HEK293 (cell line): ENCODE measurements around the gene VPS18.

Source experiments
- CTCF ChIA-PET: fragments of 350-600 bp; formaldehyde crosslinking; extraction: SDS; loops from one replicate; lab custom pipeline; 2021; ENCODE audit warnings: antibody characterized with exemption; lab: Yijun Ruan, JAX
- POLR2A ChIA-PET: fragments of 300-600 bp; formaldehyde crosslinking; extraction: SDS; loops from one replicate; lab custom pipeline; 2020; ENCODE audit warnings: antibody characterized with exemption, inconsistent platforms; lab: Yijun Ruan, JAX
- H3K27ac ChIP-seq: fragments of 200-500 bp; sonication (Bioruptor generic); 2 replicates; pipeline ENCODE4 v1.5.1; 2014; ENCODE audit warnings: low read depth, low read length, control low read depth, inconsistent platforms; ENCODE audit errors: extremely low read depth
- H3K36me3 ChIP-seq, 2 experiments: fragments of 200-500 bp in 1 of 2; sonication (Bioruptor generic) in 1 of 2; 1 replicate in 1 of 2; 2 replicates in 1 of 2; pipeline ENCODE4 v1.5.1; 2014 to 2017; ENCODE audit warnings: inconsistent platforms in 2 of 2, low read length in 2 of 2; ENCODE audit not compliant: control insufficient read depth in 2 of 2, insufficient read depth in 1 of 2
- H3K4me1 ChIP-seq: fragments of 200-500 bp; sonication (Bioruptor generic); 2 replicates; pipeline ENCODE4 v1.5.1; 2014; ENCODE audit warnings: mild to moderate bottlenecking, low read length, inconsistent platforms; ENCODE audit not compliant: control insufficient read depth, insufficient read depth
- H3K4me3 ChIP-seq: 2 replicates; pipeline ENCODE4 v1.5.1; 2011; ENCODE audit warnings: low read depth, mild to moderate bottlenecking, control low read depth, low read length, moderate library complexity
- H3K9me3 ChIP-seq: fragments of 200-500 bp; sonication (Bioruptor generic); 2 replicates; pipeline ENCODE4 v1.5.1; 2014; ENCODE audit warnings: low read depth, low read length, inconsistent platforms; ENCODE audit not compliant: control insufficient read depth, insufficient read depth
- BCL11B ChIP-seq: fragments of 450-650 bp; formaldehyde crosslinking; IDR thresholded peaks from 2 replicates; pipeline ENCODE4 v1.5.1; 2016; ENCODE audit warnings: low read depth, missing biosample characterization, missing genetic modification characterization
- FEZF1 ChIP-seq: fragments of 450-650 bp; formaldehyde crosslinking; IDR thresholded peaks from 2 replicates; pipeline ENCODE4 v1.5.1; 2016; ENCODE audit warnings: missing biosample characterization, missing genetic modification characterization
- GLIS1 ChIP-seq: fragments of 450-650 bp; formaldehyde crosslinking; IDR thresholded peaks from 2 replicates; pipeline ENCODE4 v1.5.1; 2016; ENCODE audit warnings: missing biosample characterization, missing genetic modification characterization
- HOXD13 ChIP-seq: sonication (generic); formaldehyde crosslinking; IDR thresholded peaks from 2 replicates; pipeline ENCODE4 v1.8.0; 2022; ENCODE audit warnings: missing genetic modification reagents, borderline replicate concordance
- KLF10 ChIP-seq: fragments of 450-650 bp; IDR thresholded peaks from 2 replicates; pipeline ENCODE4 v1.5.1; 2018; ENCODE audit warnings: missing biosample characterization, mild to moderate bottlenecking, missing genetic modification characterization
- KLF9 ChIP-seq: fragments of 450-650 bp; formaldehyde crosslinking; IDR thresholded peaks from 2 replicates; pipeline ENCODE4 v1.5.1; 2016; ENCODE audit warnings: missing biosample characterization, missing genetic modification characterization, low read depth
- PRDM2 ChIP-seq: fragments of 450-650 bp; formaldehyde crosslinking; IDR thresholded peaks from 2 replicates; pipeline ENCODE4 v1.5.1; 2016; ENCODE audit warnings: missing biosample characterization, missing genetic modification characterization, borderline replicate concordance
- SCRT2 ChIP-seq: fragments of 450-650 bp; formaldehyde crosslinking; IDR thresholded peaks from 2 replicates; pipeline ENCODE4 v1.5.1; 2016; ENCODE audit warnings: missing biosample characterization, missing genetic modification characterization
- ZBTB17 ChIP-seq: fragments of 450-650 bp; formaldehyde crosslinking; IDR thresholded peaks from 2 replicates; pipeline ENCODE4 v1.5.1; 2016; ENCODE audit warnings: missing biosample characterization, missing genetic modification characterization
- ZBTB20 ChIP-seq: fragments of 450-650 bp; formaldehyde crosslinking; IDR thresholded peaks from 2 replicates; pipeline ENCODE4 v1.5.1; 2016; ENCODE audit warnings: missing biosample characterization, missing genetic modification characterization
- ZBTB21 ChIP-seq: fragments of 450-650 bp; formaldehyde crosslinking; IDR thresholded peaks from 2 replicates; pipeline ENCODE4 v1.5.1; 2017; ENCODE audit warnings: missing biosample characterization, missing genetic modification characterization
- ZBTB26 ChIP-seq: fragments of 450-650 bp; formaldehyde crosslinking; optimal IDR thresholded peaks from 2 replicates; pipeline ENCODE3; 2016; ENCODE audit warnings: missing biosample characterization, mild to moderate bottlenecking, missing genetic modification characterization
- ZFP69B ChIP-seq: fragments of 450-650 bp; formaldehyde crosslinking; IDR thresholded peaks from 2 replicates; pipeline ENCODE4 v1.5.1; 2016; ENCODE audit warnings: missing biosample characterization, missing genetic modification characterization
- ZIC2 ChIP-seq: fragments of 450-650 bp; formaldehyde crosslinking; IDR thresholded peaks from 2 replicates; pipeline ENCODE4 v1.5.1; 2016; ENCODE audit warnings: missing biosample characterization, missing genetic modification characterization
- ZNF121 ChIP-seq: fragments of 450-650 bp; formaldehyde crosslinking; IDR thresholded peaks from 2 replicates; pipeline ENCODE4 v1.5.1; 2016; ENCODE audit warnings: missing biosample characterization, missing genetic modification characterization
- ZNF157 ChIP-seq: fragments of 450-650 bp; formaldehyde crosslinking; IDR thresholded peaks from 2 replicates; pipeline ENCODE4 v1.5.1; 2016; ENCODE audit warnings: missing biosample characterization, missing genetic modification characterization
- ZNF169 ChIP-seq: fragments of 450-650 bp; formaldehyde crosslinking; IDR thresholded peaks from 2 replicates; pipeline ENCODE4 v1.5.1; 2016; ENCODE audit warnings: missing biosample characterization, missing genetic modification characterization
- ZNF19 ChIP-seq: fragments of 450-650 bp; formaldehyde crosslinking; IDR thresholded peaks from 2 replicates; pipeline ENCODE4; 2016; ENCODE audit warnings: missing biosample characterization, missing genetic modification characterization, low read depth
- ZNF366 ChIP-seq: fragments of 450-650 bp; formaldehyde crosslinking; conservative IDR thresholded peaks from 2 replicates; pipeline ENCODE4 v1.5.1; 2016; ENCODE audit warnings: missing biosample characterization, missing genetic modification characterization
- ZNF398 ChIP-seq: fragments of 450-650 bp; formaldehyde crosslinking; IDR thresholded peaks from 2 replicates; pipeline ENCODE4 v1.5.1; 2017; ENCODE audit warnings: missing biosample characterization, missing genetic modification characterization
- ZNF560 ChIP-seq: fragments of 450-650 bp; formaldehyde crosslinking; IDR thresholded peaks from 2 replicates; pipeline ENCODE4 v1.5.1; 2017; ENCODE audit warnings: missing biosample characterization, missing genetic modification characterization, borderline replicate concordance
- ZNF600 ChIP-seq: fragments of 450-650 bp; formaldehyde crosslinking; IDR thresholded peaks from 2 replicates; pipeline ENCODE4 v1.5.1; 2016; ENCODE audit warnings: missing biosample characterization, missing genetic modification characterization
- ZNF610 ChIP-seq: fragments of 450-650 bp; formaldehyde crosslinking; IDR thresholded peaks from 2 replicates; pipeline ENCODE4 v1.5.1; 2016; ENCODE audit warnings: missing biosample characterization, missing genetic modification characterization, borderline replicate concordance
- ZNF830 ChIP-seq: fragments of 450-650 bp; IDR thresholded peaks from 2 replicates; pipeline ENCODE4 v1.5.0; 2018; ENCODE audit warnings: missing biosample characterization, missing genetic modification characterization, low read depth, mild to moderate bottlenecking, moderate library complexity
- ZNF843 ChIP-seq: fragments of 450-650 bp; formaldehyde crosslinking; IDR thresholded peaks from 2 replicates; pipeline ENCODE4 v1.5.1; 2016; ENCODE audit warnings: missing biosample characterization, missing genetic modification characterization
- TF ChIP-seq, protein P1 (sequence below): fragments of 450-650 bp; formaldehyde crosslinking; IDR thresholded peaks from 2 replicates; pipeline ENCODE4 v1.5.1; 2016; ENCODE audit warnings: missing biosample characterization, missing genetic modification characterization
- TF ChIP-seq, protein P2 (sequence below): fragments of 450-650 bp; formaldehyde crosslinking; IDR thresholded peaks from 2 replicates; pipeline ENCODE4 v1.5.1; 2017; ENCODE audit warnings: missing biosample characterization, missing genetic modification characterization

VPS18 gene

GRCh38 chr15:40928821-40929659 is 34.8 kb downstream of the VPS18 start, which contains the start of gene DLL4:
Gene DLL4, plus strand, starts transcription at chr15:40929340. Its CDS starts 329 bp downstream, at chr15:40929669.
- H3K9me3 ChIP-seq = no peaks in the 10 kb centered on the region
- H3K4me3 ChIP-seq = peak within 1 kb of the TSS; percentile 49
- H3K27ac ChIP-seq = peak within 1 kb of the TSS; percentile 20; the same call in 1 of the 2 replicates
- POLR2A ChIA-PET = interaction anchor here (0.6 to 6.1 kb wide), 13 partner anchors 10 to 165 kb away, joined by 3 to 58 read pairs (median 6); partner anchors contain the start of genes CHAC1, GCHFR and RHOV
- H3K36me3 ChIP-seq = no peaks in the 10 kb centered on the region
- CTCF ChIA-PET = interaction anchor here (0.7 to 5.0 kb wide), 7 partner anchors 12 to 25 kb away, joined by 3 to 32 read pairs (median 3); no protein-coding TSS in a partner anchor
- H3K4me1 ChIP-seq = no peaks in the 10 kb centered on the region
- TF ChIP-seq ZNF169 (0 out of 2 replicates have a peak, but pooled peaks have one; percentile 31), ZNF610 (tag by site-specific recombination) (peak; percentile 71; the same call in 1 of the 2 replicates), ZIC2 (tag by site-specific recombination) (peak; percentile 24), ZNF600 (tag by site-specific recombination) (peak; percentile 39; the same call in 1 of the 2 replicates), ZNF157 (no peak), ZNF830 (no peak), ZNF19 (tag by site-specific recombination) (no peak), ZBTB21 (tag by site-specific recombination) (no peak), ZNF560 (tag by site-specific recombination) (no peak), GLIS1 (tag by site-specific recombination) (peak; percentile 52), ZNF398 (tag by site-specific recombination) (peak; percentile 95), SCRT2 (no peak), KLF9 (tag by site-specific recombination) (peak; percentile 83), ZNF366 (no peak), HOXD13 (CRISPR knock-in tag) (no peak), ZNF843 (tag by site-specific recombination) (no peak), BCL11B (0 out of 2 replicates have a peak, but pooled peaks have one; percentile 42), FEZF1 (tag by site-specific recombination) (no peak), ZBTB17 (peak; percentile 41), ZFP69B (no peak; the same call in 1 of the 2 replicates), ZBTB20 (tag by site-specific recombination) (peak; percentile 35; the same call in 1 of the 2 replicates), PRDM2 (tag by site-specific recombination) (no peak), KLF10 (peak; percentile 79), ZNF121 (tag by site-specific recombination) (no peak), ZBTB26 (peak; percentile 91)
- TF ChIP-seq, protein P1, sequence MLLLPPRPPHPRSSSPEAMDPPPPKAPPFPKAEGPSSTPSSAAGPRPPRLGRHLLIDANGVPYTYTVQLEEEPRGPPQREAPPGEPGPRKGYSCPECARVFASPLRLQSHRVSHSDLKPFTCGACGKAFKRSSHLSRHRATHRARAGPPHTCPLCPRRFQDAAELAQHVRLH (tag by site-specific recombination) = no peak
- TF ChIP-seq, protein P2, sequence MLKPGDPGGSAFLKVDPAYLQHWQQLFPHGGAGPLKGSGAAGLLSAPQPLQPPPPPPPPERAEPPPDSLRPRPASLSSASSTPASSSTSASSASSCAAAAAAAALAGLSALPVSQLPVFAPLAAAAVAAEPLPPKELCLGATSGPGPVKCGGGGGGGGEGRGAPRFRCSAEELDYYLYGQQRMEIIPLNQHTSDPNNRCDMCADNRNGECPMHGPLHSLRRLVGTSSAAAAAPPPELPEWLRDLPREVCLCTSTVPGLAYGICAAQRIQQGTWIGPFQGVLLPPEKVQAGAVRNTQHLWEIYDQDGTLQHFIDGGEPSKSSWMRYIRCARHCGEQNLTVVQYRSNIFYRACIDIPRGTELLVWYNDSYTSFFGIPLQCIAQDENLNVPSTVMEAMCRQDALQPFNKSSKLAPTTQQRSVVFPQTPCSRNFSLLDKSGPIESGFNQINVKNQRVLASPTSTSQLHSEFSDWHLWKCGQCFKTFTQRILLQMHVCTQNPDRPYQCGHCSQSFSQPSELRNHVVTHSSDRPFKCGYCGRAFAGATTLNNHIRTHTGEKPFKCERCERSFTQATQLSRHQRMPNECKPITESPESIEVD (tag by site-specific recombination) = no peak
